ENCODE results near the gene GHDC.
"Not testable (repeated sequence)": the region's sequence is repeated elsewhere in the genome, so short reads cannot be mapped to it uniquely, and the experiment has no call there.

The GHDC gene

DNA sequence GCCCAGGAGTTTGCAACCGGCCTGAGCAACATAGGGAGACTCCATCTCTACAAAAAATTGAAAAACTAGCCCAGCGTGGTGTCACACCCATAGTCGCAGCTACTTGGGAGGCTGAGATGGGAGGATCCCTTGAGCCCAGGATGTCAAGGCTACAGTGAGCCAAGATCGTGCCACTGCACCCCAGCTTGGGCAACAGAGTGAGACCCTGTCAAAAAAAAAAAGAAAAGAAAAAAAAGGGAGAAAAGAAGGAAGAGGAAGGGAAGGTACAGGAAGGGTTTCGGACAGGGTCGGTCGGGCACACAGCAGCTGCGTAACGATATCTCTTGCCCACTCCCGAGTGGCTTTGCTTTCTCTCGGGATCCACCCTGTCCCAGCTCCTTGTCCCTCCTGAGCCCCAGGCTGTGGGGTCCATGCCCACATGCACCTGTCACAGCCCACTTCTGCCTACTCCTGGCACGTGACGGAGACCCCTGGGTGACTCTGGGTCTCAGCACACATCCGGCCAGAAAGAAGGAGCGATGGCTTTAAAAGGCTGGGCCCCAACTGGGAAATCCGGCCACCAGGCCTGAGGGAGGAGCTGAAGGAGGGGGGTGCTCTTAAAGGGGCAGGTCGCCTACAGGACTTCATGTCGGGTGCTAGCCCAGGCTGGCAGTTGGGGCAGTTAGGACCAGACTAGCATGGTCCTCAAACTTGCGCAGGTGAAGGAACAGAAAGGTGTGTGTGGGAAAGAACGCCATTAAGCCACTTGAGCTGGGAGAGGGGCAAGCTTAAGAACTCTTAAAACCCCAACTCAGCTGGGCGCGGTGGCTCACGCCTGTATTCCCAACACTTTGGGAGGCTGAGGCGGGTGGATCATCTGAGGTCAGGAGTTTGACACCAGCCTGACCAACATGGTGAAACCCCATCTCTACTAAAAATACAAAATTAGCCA, at the start of gene GHDC:
Gene GHDC (minus strand): TSS at position 526 of the 931 bp plus-strand sequence. CDS start 913 bp downstream, outside the sequence.
- peak within 1 kb of the TSS; percentile 63; the same call in 1 of the 2 replicates for H3K27ac ChIP-seq

DNA sequence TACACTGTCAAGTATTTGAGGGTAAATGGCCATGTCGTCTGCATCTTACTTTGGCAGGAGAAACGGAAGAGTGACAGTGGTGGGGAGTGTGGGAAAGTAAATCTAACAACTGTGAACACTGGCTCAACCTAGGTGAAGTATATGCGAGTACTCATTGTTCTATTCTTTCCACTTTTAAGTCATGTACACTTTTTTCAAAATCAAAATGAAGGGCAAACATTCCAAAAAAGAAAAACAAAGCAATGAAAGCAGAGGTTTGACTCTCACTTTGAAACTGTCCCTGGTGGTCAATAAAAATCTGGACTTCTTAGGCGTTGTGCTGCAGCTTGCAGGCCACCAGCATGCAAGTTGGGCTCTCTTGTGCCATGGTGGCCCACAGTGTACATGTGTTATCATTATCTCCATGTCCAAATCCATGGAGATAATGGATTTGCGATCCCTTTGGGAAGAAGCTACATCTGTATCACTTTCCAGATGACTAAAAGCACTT, 49.2 kb upstream of the GHDC start:
- no peak overlapping the region for H3K27ac ChIP-seq
- TF ChIP-seq, protein P1, sequence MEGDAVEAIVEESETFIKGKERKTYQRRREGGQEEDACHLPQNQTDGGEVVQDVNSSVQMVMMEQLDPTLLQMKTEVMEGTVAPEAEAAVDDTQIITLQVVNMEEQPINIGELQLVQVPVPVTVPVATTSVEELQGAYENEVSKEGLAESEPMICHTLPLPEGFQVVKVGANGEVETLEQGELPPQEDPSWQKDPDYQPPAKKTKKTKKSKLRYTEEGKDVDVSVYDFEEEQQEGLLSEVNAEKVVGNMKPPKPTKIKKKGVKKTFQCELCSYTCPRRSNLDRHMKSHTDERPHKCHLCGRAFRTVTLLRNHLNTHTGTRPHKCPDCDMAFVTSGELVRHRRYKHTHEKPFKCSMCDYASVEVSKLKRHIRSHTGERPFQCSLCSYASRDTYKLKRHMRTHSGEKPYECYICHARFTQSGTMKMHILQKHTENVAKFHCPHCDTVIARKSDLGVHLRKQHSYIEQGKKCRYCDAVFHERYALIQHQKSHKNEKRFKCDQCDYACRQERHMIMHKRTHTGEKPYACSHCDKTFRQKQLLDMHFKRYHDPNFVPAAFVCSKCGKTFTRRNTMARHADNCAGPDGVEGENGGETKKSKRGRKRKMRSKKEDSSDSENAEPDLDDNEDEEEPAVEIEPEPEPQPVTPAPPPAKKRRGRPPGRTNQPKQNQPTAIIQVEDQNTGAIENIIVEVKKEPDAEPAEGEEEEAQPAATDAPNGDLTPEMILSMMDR (conservative IDR thresholded peaks at IDR 0.05) = no peak

More for the DNA sequence above, at the start of gene GHDC:
- TF ChIP-seq, protein P1 (conservative IDR thresholded peaks at IDR 0.05) = no peak

DNA sequence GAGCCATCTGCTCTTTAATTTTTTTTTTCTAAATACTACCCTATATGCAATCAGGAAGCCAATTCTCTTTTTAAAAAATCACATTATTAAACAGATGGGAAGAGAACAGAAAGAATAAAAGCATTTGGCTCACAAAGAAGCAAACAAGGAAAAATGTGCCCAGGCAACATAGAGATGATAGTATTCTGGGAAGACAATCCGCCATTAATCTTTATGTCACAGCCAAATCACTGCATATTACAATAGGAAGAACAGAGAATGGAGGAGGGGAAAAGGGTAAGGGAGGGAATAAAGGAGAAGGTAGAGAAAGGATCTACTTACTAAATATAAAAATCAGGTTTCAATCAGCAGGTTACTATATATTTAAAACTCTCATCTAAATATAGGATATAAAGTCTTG, 47.6 kb upstream of the GHDC start:
- TF ChIP-seq, protein P1 (conservative IDR thresholded peaks at IDR 0.05) = no peak
- H3K27ac ChIP-seq = no peak overlapping the region

GRCh38 chr17:42240863-42241262, 46.6 kb upstream of the GHDC start:
- not testable (repeated sequence) for H3K27ac ChIP-seq

DNA sequence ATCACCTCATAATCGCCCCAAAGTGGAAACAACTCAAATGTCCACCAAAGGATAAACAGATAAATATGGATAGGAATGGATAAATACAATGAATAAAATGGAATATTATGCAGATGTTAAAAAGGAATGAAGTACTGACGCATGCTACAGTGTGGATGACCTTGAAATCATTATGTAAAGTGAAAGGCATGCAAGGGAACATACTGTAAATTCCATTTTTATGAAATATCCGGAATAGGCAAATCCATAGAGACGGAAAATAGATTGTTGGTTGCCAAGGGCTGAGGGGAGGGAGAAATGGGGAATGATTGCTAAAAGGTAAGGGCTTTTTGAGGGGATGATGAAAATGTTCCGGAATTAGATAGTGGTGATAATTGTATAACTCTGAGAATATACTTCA, 45.9 kb upstream of the GHDC start:
- TF ChIP-seq, protein P1 (conservative IDR thresholded peaks at IDR 0.05) = no peak
- no peak overlapping the region for H3K27ac ChIP-seq

GRCh38 chr17:42239576-42239975, 45.3 kb upstream of the GHDC start:
- H3K27ac ChIP-seq = not testable (repeated sequence)

DNA sequence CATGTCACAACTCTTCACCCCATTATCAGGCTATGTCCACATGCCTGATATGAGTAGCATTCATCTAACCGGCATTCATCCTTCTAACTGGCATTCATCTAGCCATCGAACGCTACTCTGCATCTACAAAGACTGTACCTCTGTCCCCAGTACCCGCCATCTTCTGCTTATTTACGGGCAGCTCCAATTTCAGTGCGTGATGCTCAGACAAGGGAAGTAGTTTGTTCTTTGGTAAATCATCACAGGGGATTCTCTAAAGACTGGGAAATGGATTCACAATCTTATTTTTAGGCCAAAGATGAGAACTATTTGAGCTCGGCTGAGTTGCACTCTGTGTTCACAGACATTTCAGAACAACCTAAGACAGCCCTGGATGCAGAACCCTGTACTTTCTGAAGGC, 42.5 kb upstream of the GHDC start:
- TF ChIP-seq, protein P1 (conservative IDR thresholded peaks at IDR 0.05) = no peak
- no peak overlapping the region for H3K27ac ChIP-seq

- TF ChIP-seq, protein P1 (conservative IDR thresholded peaks at IDR 0.05) = no peak
- no peak overlapping the region for H3K27ac ChIP-seq
Observed at GRCh38 chr17:42233994-42234393, 39.7 kb upstream of the GHDC start.

Measured in VCaP (cell line).